ENCODE results near the gene CCDC144A.
"Not testable (repeated sequence)": the region's sequence is repeated elsewhere in the genome, so short reads cannot be mapped to it uniquely, and the experiment has no call there.

DNA sequence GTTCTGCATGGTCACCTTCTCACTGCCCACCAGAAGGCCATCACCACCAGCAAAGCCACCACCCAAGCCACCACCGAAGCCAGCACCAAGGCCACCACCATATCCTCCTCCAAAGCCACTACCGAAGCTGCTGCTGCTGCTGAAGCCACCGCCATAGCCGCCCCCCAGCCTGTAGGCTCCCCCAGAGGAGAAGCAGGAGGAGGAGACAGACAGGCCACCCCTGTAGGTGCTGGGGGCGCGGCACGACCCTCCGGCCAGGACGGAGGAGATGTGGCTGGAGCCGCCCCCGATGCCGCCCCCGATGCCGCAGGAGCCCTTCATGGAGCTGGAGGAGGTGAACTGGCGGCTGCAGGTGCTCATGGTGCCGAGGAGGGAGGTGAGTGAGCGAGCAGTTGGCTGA lies 132.1 kb downstream of the CCDC144A start:
- TF ChIP-seq POLR2AphosphoS5, POLR2A (IDR thresholded peaks at IDR 0.05): not testable (repeated sequence)

Measured in sigmoid colon (tissue), 4 donors.